GM21390 (cell line): Measurements from ENCODE around the gene PIK3CD.

Experiments used
- ATAC-seq: cut with Tn5 transposase; IDR thresholded peaks from one replicate; pipeline ENCODE4 v1.9.1; 2021; ENCODE audit not compliant: unreplicated experiment

PIK3CD gene

GRCh38 chr1:9763914-9764313 lies 112.4 kb downstream of the PIK3CD start:
- ATAC-seq, result no peak

- ATAC-seq, result no peak
Observed at GRCh38 chr1:9764550-9764949, 113.0 kb downstream of the PIK3CD start.

- ATAC-seq, result no peak
Observed at GRCh38 chr1:9766759-9767442, 115.4 kb downstream of the PIK3CD start.

- no peak for ATAC-seq
Observed at GRCh38 chr1:9767964-9768668, 116.6 kb downstream of the PIK3CD start.

- no peak for ATAC-seq
Observed at GRCh38 chr1:9768983-9769382, 117.5 kb downstream of the PIK3CD start.

GRCh38 chr1:9770298-9770697 lies 118.8 kb downstream of the PIK3CD start:
- ATAC-seq, result no peak

- no peak for ATAC-seq
Observed at GRCh38 chr1:9774712-9775679, 123.5 kb downstream of the PIK3CD start.

- no peak for ATAC-seq
Observed at GRCh38 chr1:9776685-9777084, 125.2 kb downstream of the PIK3CD start.
